MCF 10A (cell line): ENCODE data around the gene FAM89A. TPM values are rescaled to one million over a fixed set of nuclear protein-coding genes. Genes with fewer than 3 reads are reported as not detected.
"Not testable (repeated sequence)": the region's sequence is repeated elsewhere in the genome, so short reads cannot be mapped to it uniquely, and the experiment has no call there.

Experiments used
- BruUV-seq: library from RNA; stranded (reverse); fragments of 400-500 nt; replicated peaks from 2 replicates; lab custom pipeline; 2021; lab: Mats Ljungman, UMichigan
- CTCF ChIA-PET: fragments of 300-600 bp; sonication (Branson Sonifier 250); formaldehyde crosslinking; extraction: SDS; loops from one replicate; lab custom pipeline; 2021; ENCODE audit warnings: antibody characterized with exemption, inconsistent platforms; lab: Yijun Ruan, JAX
- POLR2A ChIA-PET: fragments of 300-600, 350-650 bp; sonication (Branson Sonifier 250); formaldehyde crosslinking; extraction: SDS; loops from one replicate; lab custom pipeline; 2020; ENCODE audit warnings: antibody characterized with exemption, inconsistent platforms; lab: Yijun Ruan, JAX
- DNase-seq: peaks from one replicate; pipeline ENCODE4 v3.0.0-alpha.2; 2018; ENCODE audit not compliant: unreplicated experiment
- H3K27ac Mint-ChIP-seq: one replicate; pipeline ENCODE4 v1.8.0; 2022; ENCODE audit warnings: mild to moderate bottlenecking, low read depth, mixed read lengths; ENCODE audit not compliant: unreplicated experiment
- H3K27me3 Mint-ChIP-seq: one replicate; pipeline ENCODE4 v1.8.0; 2022; ENCODE audit warnings: mixed read lengths; ENCODE audit not compliant: insufficient read depth, unreplicated experiment
- H3K36me3 Mint-ChIP-seq: one replicate; pipeline ENCODE4 v1.8.0; 2022; ENCODE audit warnings: mild to moderate bottlenecking, moderate library complexity, mixed read lengths; ENCODE audit not compliant: insufficient read depth, unreplicated experiment
- H3K4me1 Mint-ChIP-seq: one replicate; pipeline ENCODE4 v1.8.0; 2022; ENCODE audit warnings: mixed read lengths; ENCODE audit not compliant: insufficient read depth, unreplicated experiment
- H3K4me3 Mint-ChIP-seq: one replicate; pipeline ENCODE4 v1.8.0; 2022; ENCODE audit warnings: mild to moderate bottlenecking, moderate library complexity, mixed read lengths; ENCODE audit not compliant: unreplicated experiment
- H3K9me3 Mint-ChIP-seq: one replicate; pipeline ENCODE4 v1.8.0; 2022; ENCODE audit warnings: mixed read lengths; ENCODE audit not compliant: unreplicated experiment
- intact Hi-C: fragments of 100-400 bp; cut with micrococcal nuclease; formaldehyde crosslinking; loops from 2 replicates; pipeline ENCODE4 v1.14.1; 2022
- total RNA-seq: library from RNA; stranded (reverse); gene quantifications from 2 replicates; pipeline ENCODE4 v1.2.3, GENCODE V29; 2022
- TF ChIP-seq, protein P1 (sequence below): fragments of 200-600 bp; IDR thresholded peaks from one replicate; pipeline ENCODE4 v1.8.0; 2022; ENCODE audit warnings: antibody characterized with exemption, mild to moderate bottlenecking; ENCODE audit not compliant: unreplicated experiment

Gene FAM89A
- total RNA-seq, 1 experiment from 2014 or later: 29.2 TPM

DNA sequence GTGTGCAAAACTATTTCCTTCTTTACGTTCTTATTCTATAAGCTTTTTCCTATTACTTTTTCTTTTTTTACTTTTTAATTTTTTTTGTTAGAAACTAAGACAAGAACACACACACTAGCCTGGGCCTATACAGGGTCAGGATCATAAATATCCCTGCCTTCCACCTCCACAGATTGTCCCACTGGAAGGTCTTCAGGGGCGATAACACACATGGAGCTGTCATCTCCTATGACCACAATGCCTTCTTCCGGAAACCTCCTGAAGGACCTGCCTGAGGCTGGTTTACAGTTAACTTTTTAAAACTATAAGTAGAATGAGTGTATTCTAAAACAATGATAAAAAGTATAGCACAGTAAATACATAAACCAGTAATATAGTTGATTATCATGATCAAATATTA is 10.3 kb upstream of the FAM89A start:
- Mint-ChIP-seq H3K27me3 (peaks cover 43% of the 10 kb centered on the region), H3K9me3 (no peaks in the 10 kb centered on the region), H3K36me3 (no peaks in the 10 kb centered on the region), H3K27ac (no peak overlapping the region), H3K4me3 (no peak overlapping the region), H3K4me1 (peaks cover 5% of the 10 kb centered on the region)
- TF ChIP-seq, protein P1, sequence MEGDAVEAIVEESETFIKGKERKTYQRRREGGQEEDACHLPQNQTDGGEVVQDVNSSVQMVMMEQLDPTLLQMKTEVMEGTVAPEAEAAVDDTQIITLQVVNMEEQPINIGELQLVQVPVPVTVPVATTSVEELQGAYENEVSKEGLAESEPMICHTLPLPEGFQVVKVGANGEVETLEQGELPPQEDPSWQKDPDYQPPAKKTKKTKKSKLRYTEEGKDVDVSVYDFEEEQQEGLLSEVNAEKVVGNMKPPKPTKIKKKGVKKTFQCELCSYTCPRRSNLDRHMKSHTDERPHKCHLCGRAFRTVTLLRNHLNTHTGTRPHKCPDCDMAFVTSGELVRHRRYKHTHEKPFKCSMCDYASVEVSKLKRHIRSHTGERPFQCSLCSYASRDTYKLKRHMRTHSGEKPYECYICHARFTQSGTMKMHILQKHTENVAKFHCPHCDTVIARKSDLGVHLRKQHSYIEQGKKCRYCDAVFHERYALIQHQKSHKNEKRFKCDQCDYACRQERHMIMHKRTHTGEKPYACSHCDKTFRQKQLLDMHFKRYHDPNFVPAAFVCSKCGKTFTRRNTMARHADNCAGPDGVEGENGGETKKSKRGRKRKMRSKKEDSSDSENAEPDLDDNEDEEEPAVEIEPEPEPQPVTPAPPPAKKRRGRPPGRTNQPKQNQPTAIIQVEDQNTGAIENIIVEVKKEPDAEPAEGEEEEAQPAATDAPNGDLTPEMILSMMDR: no peak
- no TSS peak for BruUV-seq
- intact Hi-C loops: no loop called here
- no peak for DNase-seq
- ChIA-PET POLR2A (interaction anchor here (0.6 kb wide), 1 partner anchor 370 kb away, joined by 3 read pairs; no protein-coding TSS in a partner anchor), CTCF (no interaction called here)

DNA sequence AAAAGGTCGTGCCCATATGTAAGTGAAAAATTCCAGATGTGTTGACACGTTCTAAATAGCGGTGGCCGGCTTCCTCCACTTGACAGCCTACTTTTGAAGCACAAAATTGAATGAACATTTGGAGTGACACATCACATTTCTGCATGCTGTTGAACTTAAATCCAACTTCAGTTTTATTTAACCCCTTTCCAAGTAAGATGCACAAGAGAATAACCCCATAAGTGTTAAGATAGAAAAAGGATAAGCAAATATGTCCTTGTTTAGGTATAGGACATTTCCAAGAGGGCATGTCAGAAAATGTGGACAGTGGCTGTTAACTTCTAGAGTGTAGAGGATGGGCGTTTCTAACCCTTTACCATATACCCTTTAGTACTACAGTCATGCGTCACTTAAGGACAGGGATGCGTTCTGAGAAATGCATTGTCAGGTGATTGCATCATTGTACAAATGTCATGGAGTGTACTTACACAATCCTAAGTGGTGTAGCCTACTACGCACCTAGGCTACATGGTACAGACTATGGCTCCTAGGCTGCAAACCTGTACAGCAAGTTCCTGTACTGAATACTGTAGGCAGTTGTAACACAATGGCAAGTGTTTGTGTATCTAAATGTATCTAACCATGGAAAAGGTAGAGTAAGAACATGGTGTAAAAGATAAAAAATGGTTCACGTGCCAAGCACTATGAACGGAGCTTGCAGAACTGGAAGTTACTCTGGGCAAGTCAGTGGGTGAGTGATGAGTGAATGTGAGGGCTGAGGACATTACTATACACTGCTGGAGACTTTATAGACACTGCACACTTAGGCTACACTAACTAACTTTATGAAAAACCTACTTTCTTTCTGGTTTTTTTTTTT is 9.3 kb upstream of the FAM89A start:
- H3K36me3 Mint-ChIP-seq: no peaks in the 10 kb centered on the region
- H3K4me1 Mint-ChIP-seq: peaks cover 5% of the 10 kb centered on the region
- CTCF ChIA-PET: interaction anchor here (0.9 to 1.2 kb wide), 3 partner anchors 9 to 162 kb away, joined by 3 read pairs; partner anchors contain the start of gene FAM89A
- no TSS peak for BruUV-seq
- H3K9me3 Mint-ChIP-seq: no peaks in the 10 kb centered on the region
- H3K4me3 Mint-ChIP-seq: no peak overlapping the region
- DNase-seq: peak; percentile 70
- intact Hi-C loops: no loop called here
- no peak overlapping the region for H3K27ac Mint-ChIP-seq
- POLR2A ChIA-PET: interaction anchor here (0.6 to 0.7 kb wide), 2 partner anchors 80 to 371 kb away, joined by 3 read pairs; no protein-coding TSS in a partner anchor
- TF ChIP-seq, protein P1: no peak
- peaks cover 52% of the 10 kb centered on the region for H3K27me3 Mint-ChIP-seq

DNA sequence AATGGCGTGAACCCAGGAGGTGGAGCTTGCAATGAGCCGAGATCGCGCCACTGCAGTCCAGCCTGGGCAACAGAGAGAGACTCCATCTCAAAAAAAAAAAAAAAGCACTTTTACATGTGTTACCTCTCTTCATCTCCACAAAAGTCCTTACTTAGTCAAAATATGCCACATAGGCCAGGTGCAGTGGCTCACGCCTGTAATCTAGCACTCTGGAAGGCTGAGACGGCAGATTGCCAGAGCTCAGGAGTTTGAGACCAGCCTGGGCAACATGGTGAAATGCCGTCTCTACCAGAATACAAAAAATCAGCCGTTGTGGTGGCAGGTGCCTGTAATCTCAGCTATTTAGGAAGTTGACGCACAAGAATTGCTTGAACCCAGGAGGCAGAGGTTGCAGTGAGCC is 8.4 kb upstream of the FAM89A start:
- H3K9me3 Mint-ChIP-seq, H3K36me3 Mint-ChIP-seq, H3K27ac Mint-ChIP-seq, BruUV-seq, POLR2A ChIA-PET, intact Hi-C loops, DNase-seq, H3K4me3 Mint-ChIP-seq, H3K4me1 Mint-ChIP-seq: not testable (repeated sequence)
- CTCF ChIA-PET: interaction anchor here (0.6 to 1.2 kb wide), 5 partner anchors 11 to 1528 kb away, joined by 3 to 4 read pairs (median 3); no protein-coding TSS in a partner anchor
- peaks cover 52% of the 10 kb centered on the region for H3K27me3 Mint-ChIP-seq

DNA sequence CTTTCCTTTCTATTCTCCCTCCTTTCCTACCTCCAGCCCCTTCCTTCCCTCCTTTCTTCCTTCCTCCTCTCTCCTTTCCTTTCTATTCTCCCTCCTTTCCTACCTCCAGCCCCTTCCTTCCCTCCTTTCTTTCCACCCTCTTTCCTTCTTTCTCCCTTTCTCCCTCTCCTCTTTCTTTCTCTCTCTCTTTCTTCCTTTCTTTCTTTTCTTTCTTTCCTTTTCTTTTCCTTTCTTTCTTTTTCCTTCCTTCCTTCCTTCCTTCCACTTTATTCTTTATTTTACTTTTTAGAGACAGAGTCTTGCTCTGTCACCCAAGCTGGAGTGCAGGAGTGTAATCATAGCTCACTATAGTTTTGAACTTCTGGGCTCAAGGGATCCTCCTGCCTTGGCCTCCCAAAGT is 7.5 kb upstream of the FAM89A start:
- H3K4me1 Mint-ChIP-seq, CTCF ChIA-PET, H3K27ac Mint-ChIP-seq: not testable (repeated sequence)

More for the DNA sequence above, 7.5 kb upstream of the FAM89A start:
- H3K9me3 Mint-ChIP-seq, H3K36me3 Mint-ChIP-seq, BruUV-seq, intact Hi-C loops, DNase-seq, H3K4me3 Mint-ChIP-seq: not testable (repeated sequence)
- peaks cover 52% of the 10 kb centered on the region for H3K27me3 Mint-ChIP-seq
- POLR2A ChIA-PET: interaction anchor here (0.5 to 0.6 kb wide), 2 partner anchors 290 to 570 kb away, joined by 4 read pairs; partner anchors contain the start of gene SPRTN
